PC-9 (cell line): ENCODE measurements around the gene DOCK4. TPM values are rescaled to one million over a fixed set of nuclear protein-coding genes. Genes with fewer than 3 reads are reported as not detected.

ENCODE experiments used
- BruUV-seq: library from RNA; stranded (reverse); fragments of 400-500 nt; replicated peaks from 2 replicates; lab custom pipeline; 2021; lab: Mats Ljungman, UMichigan
- CTCF ChIA-PET: fragments of 300-600 bp; sonication (Branson Sonifier 250); formaldehyde crosslinking; loops from one replicate; lab custom pipeline; 2022; ENCODE audit warnings: antibody characterized with exemption; lab: Charles Lee
- POLR2A ChIA-PET: fragments of 300-600 bp; sonication (Branson Sonifier 250); formaldehyde crosslinking; loops from one replicate; lab custom pipeline; 2022; ENCODE audit warnings: antibody characterized with exemption; ENCODE audit not compliant: unreplicated experiment; lab: Charles Lee
- DNase-seq, 2 experiments: peaks; one replicate each; pipeline versions ENCODE4 v3.0.0 to v3.0.0-alpha.2; 2015 to 2022; ENCODE audit warnings: mixed read lengths in 1 of 2
- H2AFZ ChIP-seq: fragments of 200-600 bp; sonication (generic); 2 replicates; pipeline ENCODE4 v1.8.1; 2017; ENCODE audit warnings: antibody characterized with exemption
- H3F3A ChIP-seq: fragments of 200-600 bp; sonication (generic); 2 replicates; pipeline ENCODE4 v1.8.1; 2017; ENCODE audit warnings: antibody characterized with exemption, mild to moderate bottlenecking, low read depth; ENCODE audit not compliant: insufficient read depth
- H3K27ac ChIP-seq: fragments of 200-600 bp; sonication (generic); 2 replicates; pipeline ENCODE4 v1.6.1; 2016; ENCODE audit warnings: mixed run types
- H3K27me3 ChIP-seq: fragments of 200-600 bp; sonication (generic); 2 replicates; pipeline ENCODE4 v1.6.1; 2016; ENCODE audit warnings: low read depth, mixed run types; ENCODE audit not compliant: insufficient read depth
- H3K36me3 ChIP-seq: fragments of 200-600 bp; sonication (generic); 2 replicates; pipeline ENCODE4 v1.6.1; 2016; ENCODE audit warnings: low read depth, mixed run types
- H3K4me1 ChIP-seq: fragments of 200-600 bp; sonication (generic); replicated peaks from 2 replicates; pipeline ENCODE4 v1.6.1; 2016; ENCODE audit warnings: mixed run types; ENCODE audit not compliant: insufficient read depth
- H3K4me2 ChIP-seq: fragments of 200-600 bp; sonication (generic); 2 replicates; pipeline ENCODE4 v1.6.1; 2017; ENCODE audit warnings: mixed run types
- H3K4me3 ChIP-seq: fragments of 200-600 bp; sonication (generic); 2 replicates; pipeline ENCODE4 v1.6.1; 2016; ENCODE audit warnings: mixed run types
- H3K79me2 ChIP-seq: fragments of 200-600 bp; sonication (generic); 2 replicates; pipeline ENCODE4 v1.6.1; 2017; ENCODE audit warnings: low read depth, mixed run types
- H3K9me2 ChIP-seq: fragments of 200-600 bp; sonication (generic); 2 replicates; pipeline ENCODE4 v1.8.1; 2017; ENCODE audit warnings: mild to moderate bottlenecking; ENCODE audit not compliant: insufficient read depth
- H3K9me3 ChIP-seq: fragments of 200-600 bp; sonication (generic); 2 replicates; pipeline ENCODE4 v1.8.1; 2016; ENCODE audit warnings: low read depth; ENCODE audit not compliant: insufficient read depth
- H4K20me1 ChIP-seq: fragments of 200-600 bp; sonication (generic); 2 replicates; pipeline ENCODE4 v1.8.1; 2017; ENCODE audit not compliant: insufficient read depth
- CTCF ChIP-seq: fragments of 200-600 bp; sonication (generic); conservative IDR thresholded peaks from 2 replicates; pipeline ENCODE4 v1.6.1; 2017; ENCODE audit warnings: mixed run types, antibody characterized with exemption, mild to moderate bottlenecking, moderate library complexity
- EZH2 ChIP-seq: fragments of 200-600 bp; sonication (generic); IDR thresholded peaks from 2 replicates; pipeline ENCODE4 v1.8.0; 2017; ENCODE audit warnings: antibody characterized with exemption, low read depth
- intact Hi-C: fragments of 100-400 bp; cut with micrococcal nuclease; formaldehyde crosslinking; loops from one replicate; pipeline ENCODE4 v1.10.0; 2022; ENCODE audit not compliant: unreplicated experiment
- total RNA-seq: library from RNA; stranded (reverse); gene quantifications from 2 replicates; pipeline ENCODE4 v1.2.3, GENCODE V29; 2021

DOCK4 gene
- total RNA-seq, 1 experiment from 2014 or later: 0.98 TPM

- CTCF ChIA-PET: no interaction called here
- no peaks in the 10 kb centered on the region for H3K79me2 ChIP-seq
These were observed 30.0 kb downstream of the DOCK4 start for GRCh38 chr7:112176241-112176640.

GRCh38 chr7:112174192-112174591 lies 32.0 kb downstream of the DOCK4 start:
- Histone ChIP-seq H3K4me1 (no peaks in the 10 kb centered on the region), H3K9me3 (no peaks in the 10 kb centered on the region), H3F3A (no peaks in the 10 kb centered on the region), H3K4me2 (no peak overlapping the region), H3K4me3 (no peak overlapping the region), H3K9me2 (no peaks in the 10 kb centered on the region), H3K27ac (no peak overlapping the region), H3K27me3 (no peaks in the 10 kb centered on the region), H4K20me1 (no peaks in the 10 kb centered on the region), H3K36me3 (no peaks in the 10 kb centered on the region), H3K79me2 (no peaks in the 10 kb centered on the region), H2AFZ (no peak overlapping the region)
- CTCF ChIA-PET: no interaction called here
- POLR2A ChIA-PET: no interaction called here
- BruUV-seq: no TSS peak
- TF ChIP-seq CTCF: no peak
- no peak for TF ChIP-seq EZH2
- no peak for DNase-seq
- intact Hi-C loops: no loop called here

More at GRCh38 chr7:112176241-112176640, 30.0 kb downstream of the DOCK4 start:
- no peak for DNase-seq
- Histone ChIP-seq H4K20me1 (no peaks in the 10 kb centered on the region), H3K9me3 (no peaks in the 10 kb centered on the region), H3K27ac (no peak overlapping the region), H2AFZ (no peak overlapping the region), H3K9me2 (no peaks in the 10 kb centered on the region), H3K4me3 (no peak overlapping the region), H3K4me1 (no peaks in the 10 kb centered on the region), H3K4me2 (no peak overlapping the region), H3K27me3 (no peaks in the 10 kb centered on the region), H3F3A (no peaks in the 10 kb centered on the region), H3K36me3 (no peaks in the 10 kb centered on the region)
- intact Hi-C loops: no loop called here
- POLR2A ChIA-PET: interaction anchor here (0.6 to 0.7 kb wide), 2 partner anchors 32 to 193 kb away, joined by 3 to 6 read pairs; no protein-coding TSS in a partner anchor
- BruUV-seq: no TSS peak
- TF ChIP-seq EZH2 (no peak), CTCF (no peak)

- ChIA-PET CTCF (no interaction called here), POLR2A (no interaction called here)
- no peaks in the 10 kb centered on the region for H3K9me3 ChIP-seq
- TF ChIP-seq CTCF: no peak
- TF ChIP-seq EZH2: no peak
- H3F3A ChIP-seq: no peaks in the 10 kb centered on the region
- peak overlapping the region; percentile 52; the same call in 1 of the 2 replicates for H2AFZ ChIP-seq
- BruUV-seq: no TSS peak
- no peaks in the 10 kb centered on the region for H4K20me1 ChIP-seq
- H3K4me1 ChIP-seq: no peaks in the 10 kb centered on the region
- no peak overlapping the region for H3K27ac ChIP-seq
- H3K79me2 ChIP-seq: no peaks in the 10 kb centered on the region
- no peaks in the 10 kb centered on the region for H3K36me3 ChIP-seq
- DNase-seq: no peak
- H3K4me3 ChIP-seq: no peak overlapping the region
- H3K4me2 ChIP-seq: no peak overlapping the region
- no peaks in the 10 kb centered on the region for H3K27me3 ChIP-seq
- H3K9me2 ChIP-seq: no peaks in the 10 kb centered on the region
- intact Hi-C loops: no loop called here
These were observed 32.7 kb downstream of the DOCK4 start for GRCh38 chr7:112173568-112173905.
